HCT116 (cell line): ENCODE results near the gene USP27X. TPM values are rescaled to one million over a fixed set of nuclear protein-coding genes. Genes with fewer than 3 reads are reported as not detected.

Experiments used
- ATAC-seq: fragments of 200-7000 bp; cut with Tn5 transposase; 2 replicates; pipeline ENCODE4 v1.9.1; 2020; ENCODE audit warnings: mild to moderate bottlenecking, moderate library complexity
- BruUV-seq: library from RNA; stranded (reverse); fragments of 400-500 nt; replicated peaks from 2 replicates; lab custom pipeline; 2021; lab: Mats Ljungman, UMichigan
- CTCF ChIA-PET: fragments of 300-600 bp; sonication (Branson Sonifier 250); formaldehyde crosslinking; loops from one replicate; lab custom pipeline; 2021; ENCODE audit warnings: antibody characterized with exemption; lab: Charles Lee
- POLR2A ChIA-PET: fragments of 300-600, 350-600 bp; sonication (Branson Sonifier 250); formaldehyde crosslinking; loops from one replicate; lab custom pipeline; 2021; ENCODE audit warnings: antibody characterized with exemption; lab: Charles Lee
- RAD21 ChIA-PET, 2 experiments: fragments of 300-600 bp; sonication (Branson Sonifier 250); formaldehyde crosslinking; loops; one replicate each; lab custom pipeline; 2023; ENCODE audit warnings: low total read pairs in 2 of 2; ENCODE audit not compliant: uncharacterized antibody in 2 of 2, unreplicated experiment in 2 of 2, low non-redundant PET in 1 of 2; lab: Charles Lee
- DNase-seq: peaks from one replicate; pipeline ENCODE4 v3.0.0-alpha.2; 2010; ENCODE audit warnings: low read depth, low spot score
- H2AFZ ChIP-seq: fragments of 200-600 bp; shearing (Covaris generic), sonication (generic); 2 replicates; pipeline ENCODE4 v1.6.1; 2017; ENCODE audit warnings: low read depth, mixed run types, mixed read lengths, antibody characterized with exemption, low read length; ENCODE audit not compliant: poor library complexity, severe bottlenecking
- H3K27ac ChIP-seq: 2 replicates; pipeline ENCODE4 v1.5.1; 2012; ENCODE audit warnings: low read depth, low read length
- H3K27me3 ChIP-seq: fragments of 200-600 bp; sonication (generic); 2 replicates; pipeline ENCODE4 v1.6.1; 2016; ENCODE audit warnings: mixed run types, low read length, mixed read lengths; ENCODE audit not compliant: insufficient read depth
- H3K36me3 ChIP-seq, 2 experiments: fragments of 200-500 bp in 1 of 2; fragments of 200-600 bp in 1 of 2; sonication (Bioruptor generic) in 1 of 2; sonication (generic) in 1 of 2; 2 replicates each; pipeline versions ENCODE4 v1.5.1 to v1.6.1; 2014 to 2016; ENCODE audit warnings: low read length in 2 of 2, inconsistent platforms in 1 of 2, mixed read lengths in 1 of 2, mixed run types in 1 of 2; ENCODE audit not compliant: insufficient read depth in 2 of 2, control insufficient read depth in 1 of 2
- H3K4me1 ChIP-seq, 2 experiments: fragments of 200-600 bp in 1 of 2; sonication (generic) in 1 of 2; 2 replicates each; pipeline versions ENCODE4 v1.5.1 to v1.6.1; 2012 to 2017; ENCODE audit warnings: low read length in 2 of 2, inconsistent platforms in 1 of 2, mild to moderate bottlenecking in 1 of 2, mixed read lengths in 1 of 2, mixed run types in 1 of 2, moderate library complexity in 1 of 2; ENCODE audit not compliant: insufficient read depth in 2 of 2, control insufficient read depth in 1 of 2
- H3K4me2 ChIP-seq: fragments of 200-600 bp; sonication (generic); 2 replicates; pipeline ENCODE4 v1.6.1; 2017; ENCODE audit warnings: mixed run types, low read length, mixed read lengths
- H3K4me3 ChIP-seq, 2 experiments: fragments of 200-600 bp in 1 of 2; sonication (generic) in 1 of 2; replicated peaks in 1 of 2; 2 replicates each; pipeline ENCODE4 v1.5.1; 2011 to 2016; ENCODE audit warnings: low read length in 2 of 2, control low read depth in 1 of 2, low read depth in 1 of 2, mild to moderate bottlenecking in 1 of 2, mixed read lengths in 1 of 2, mixed run types in 1 of 2
- H3K79me2 ChIP-seq: fragments of 200-600 bp; sonication (generic); 2 replicates; pipeline ENCODE4 v1.6.1; 2017; ENCODE audit warnings: mild to moderate bottlenecking, mixed run types, low read length, moderate library complexity, mixed read lengths; ENCODE audit not compliant: insufficient read depth
- H3K9ac ChIP-seq: fragments of 200-600 bp; sonication (generic); 2 replicates; pipeline ENCODE4 v1.6.1; 2016; ENCODE audit warnings: low read length, mixed read lengths
- H3K9me2 ChIP-seq: fragments of 200-600 bp; sonication (generic), shearing (Covaris generic); 2 replicates; pipeline ENCODE4 v1.6.1; 2017; ENCODE audit warnings: mixed run types, mild to moderate bottlenecking, moderate library complexity; ENCODE audit not compliant: insufficient read depth
- H3K9me3 ChIP-seq, 2 experiments: fragments of 200-500 bp in 1 of 2; fragments of 200-600 bp in 1 of 2; sonication (Bioruptor generic) in 1 of 2; sonication (generic) in 1 of 2; 2 replicates each; pipeline ENCODE4 v1.6.1; 2014 to 2017; ENCODE audit warnings: low read length in 2 of 2, mixed read lengths in 2 of 2, inconsistent platforms in 1 of 2, low read depth in 1 of 2, mild to moderate bottlenecking in 1 of 2, mixed run types in 1 of 2, moderate library complexity in 1 of 2; ENCODE audit not compliant: control insufficient read depth in 1 of 2, insufficient read depth in 1 of 2
- H4K20me1 ChIP-seq: fragments of 200-600 bp; sonication (generic), shearing (Covaris generic); 2 replicates; pipeline ENCODE4 v1.6.1; 2017; ENCODE audit warnings: mixed run types, mild to moderate bottlenecking, moderate library complexity; ENCODE audit not compliant: insufficient read depth
- CBX3 ChIP-seq: IDR thresholded peaks from 2 replicates; pipeline ENCODE4 v1.6.1; 2012; ENCODE audit warnings: low read depth
- CEBPB ChIP-seq: IDR thresholded peaks from 2 replicates; pipeline ENCODE4 v1.6.1; 2012; ENCODE audit warnings: low read depth
- CTCF ChIP-seq, 3 experiments: fragments of 200-600 bp in 1 of 3; sonication (generic) in 1 of 3; IDR thresholded peaks in 2 of 3; conservative IDR thresholded peaks in 1 of 3; 2 replicates each; pipeline ENCODE4 v1.5.1; 2012 to 2017; ENCODE audit warnings: low read depth in 2 of 3, low read length in 2 of 3, antibody characterized with exemption in 1 of 3, borderline replicate concordance in 1 of 3, control low read depth in 1 of 3, mild to moderate bottlenecking in 1 of 3, mixed read lengths in 1 of 3, mixed run types in 1 of 3, moderate library complexity in 1 of 3; ENCODE audit not compliant: insufficient read depth in 1 of 3
- ELF1 ChIP-seq: IDR thresholded peaks from 2 replicates; pipeline ENCODE4 v1.6.1; 2012; ENCODE audit warnings: low read depth, borderline replicate concordance
- EZH2 ChIP-seq: fragments of 200-600 bp; sonication (generic); IDR thresholded peaks from 2 replicates; pipeline ENCODE4 v1.6.1; 2017; ENCODE audit warnings: antibody characterized with exemption, mixed run types
- EZH2phosphoT487 ChIP-seq: fragments of 200-600 bp; IDR thresholded peaks from 2 replicates; pipeline ENCODE4 v1.6.1; 2018; ENCODE audit warnings: antibody characterized with exemption, borderline replicate concordance
- MAX ChIP-seq: IDR thresholded peaks from 2 replicates; pipeline ENCODE4 v1.6.1; 2012
- POLR2A ChIP-seq: IDR thresholded peaks from 2 replicates; pipeline ENCODE4 v1.7.0; 2011; ENCODE audit warnings: borderline replicate concordance; ENCODE audit not compliant: insufficient read depth, insufficient read length; ENCODE audit errors: extremely low read depth
- RAD21 ChIP-seq: IDR thresholded peaks from 2 replicates; pipeline ENCODE4 v1.6.1; 2012; ENCODE audit warnings: low read depth, mild to moderate bottlenecking
- REST ChIP-seq: IDR thresholded peaks from 2 replicates; pipeline ENCODE4 v1.6.1; 2012; ENCODE audit warnings: low read depth
- SP1 ChIP-seq: IDR thresholded peaks from 2 replicates; pipeline ENCODE4 v1.6.1; 2012; ENCODE audit warnings: low read depth
- SRF ChIP-seq: IDR thresholded peaks from 2 replicates; pipeline ENCODE4 v1.6.1; 2012; ENCODE audit warnings: low read depth
- TCF7L2 ChIP-seq: IDR thresholded peaks from 2 replicates; pipeline ENCODE4 v1.7.0; 2011; ENCODE audit warnings: borderline replicate concordance, inconsistent platforms; ENCODE audit not compliant: insufficient read depth, insufficient read length; ENCODE audit errors: extremely low read depth
- YY1 ChIP-seq: IDR thresholded peaks from 2 replicates; pipeline ENCODE4 v1.6.1; 2011; ENCODE audit warnings: low read length, low read depth, moderate library complexity, mild to moderate bottlenecking; ENCODE audit not compliant: insufficient replicate concordance; ENCODE audit errors: extremely low read depth
- ZFX ChIP-seq: fragments of 450-650 bp; IDR thresholded peaks from 2 replicates; pipeline ENCODE4 v1.6.1; 2017
- ZNF274 ChIP-seq: fragments of 200-500 bp; sonication (Bioruptor generic); IDR thresholded peaks from 2 replicates; pipeline ENCODE4 v1.6.1; 2014; ENCODE audit warnings: mild to moderate bottlenecking, low read depth, low read length, inconsistent platforms
- intact Hi-C: fragments of 100-400 bp; cut with micrococcal nuclease; formaldehyde crosslinking; loops from 2 replicates; pipeline ENCODE4 v1.10.0; 2022
- total RNA-seq: library from RNA; stranded (reverse); gene quantifications from one replicate; pipeline ENCODE4 v1.2.1, GENCODE V29; 2021; ENCODE audit not compliant: unreplicated experiment
- TF ChIP-seq, protein P1 (sequence below): IDR thresholded peaks from 2 replicates; pipeline ENCODE4 v1.6.1; 2012

Gene USP27X
- total RNA-seq, 1 experiment from 2014 or later = 3.5 TPM

GRCh38 chrX:49910344-49910743, 31.1 kb downstream of the USP27X start:
- Histone ChIP-seq H4K20me1 (no peaks in the 10 kb centered on the region), H3K4me3 (no peak overlapping the region), H3K27ac (no peak overlapping the region), H3K79me2 (no peaks in the 10 kb centered on the region), H3K4me2 (no peak overlapping the region), H3K36me3 (no peaks in the 10 kb centered on the region), H3K27me3 (no peaks in the 10 kb centered on the region), H3K4me1 (no peaks in the 10 kb centered on the region), H3K9me3 (no peaks in the 10 kb centered on the region), H2AFZ (no peak overlapping the region), H3K9ac (no peak overlapping the region), H3K9me2 (no peaks in the 10 kb centered on the region)
- ChIA-PET POLR2A (no interaction called here), CTCF (interaction anchor here (1.4 kb wide), 1 partner anchor 9 kb away, joined by 3 read pairs; no protein-coding TSS in a partner anchor), RAD21 (no interaction called here)
- intact Hi-C loops = loop anchor here (10.0 kb wide), 2 partner anchors 544 to 774 kb away; no protein-coding TSS in a partner anchor
- BruUV-seq = no TSS peak
- ATAC-seq (no peak), DNase-seq (no peak)
- no peak for TF ChIP-seq CTCF (IDR thresholded peaks at IDR 0.05 in 2 of 3, conservative IDR thresholded peaks at IDR 0.05 in 1 of 3; ENCODE audit: borderline replicate concordance in 1 of 3, insufficient read depth in 1 of 3, low read depth in 2 of 3, low read length in 2 of 3)
- no peak for TF ChIP-seq CBX3
- no peak for TF ChIP-seq POLR2A
- TF ChIP-seq MAX = no peak
- no peak for TF ChIP-seq REST
- TF ChIP-seq EZH2phosphoT487 = no peak
- TF ChIP-seq RAD21 = no peak
- no peak for TF ChIP-seq SP1
- no peak for TF ChIP-seq TCF7L2
- TF ChIP-seq ELF1 = no peak
- TF ChIP-seq, protein P1, sequence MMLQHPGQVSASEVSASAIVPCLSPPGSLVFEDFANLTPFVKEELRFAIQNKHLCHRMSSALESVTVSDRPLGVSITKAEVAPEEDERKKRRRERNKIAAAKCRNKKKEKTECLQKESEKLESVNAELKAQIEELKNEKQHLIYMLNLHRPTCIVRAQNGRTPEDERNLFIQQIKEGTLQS = no peak
- TF ChIP-seq SRF = no peak
- no peak for TF ChIP-seq CEBPB
- TF ChIP-seq EZH2 = no peak
- TF ChIP-seq ZFX = no peak
- no peak for TF ChIP-seq YY1
- TF ChIP-seq ZNF274 = no peak
